Prostate gland (tissue), 2 donors: ENCODE data around the gene HAGH.

ENCODE experiments used
- POLR2A ChIP-seq: fragments of 450-650 bp; IDR thresholded peaks from one replicate; pipeline ENCODE4 v1.6.1; 2016; ENCODE audit warnings: antibody characterized with exemption, mild to moderate bottlenecking
- TF ChIP-seq, protein P1 (sequence below), 4 experiments: fragments of 200-600 bp in 2 of 4; fragments of 450-650 bp in 2 of 4; sonication (generic) in 2 of 4; IDR thresholded peaks; 1 replicate in 3 of 4; 2 replicates in 1 of 4; pipeline ENCODE4 v1.5.1; 2016 to 2019; ENCODE audit warnings: antibody characterized with exemption in 4 of 4, mild to moderate bottlenecking in 2 of 4, moderate library complexity in 2 of 4

DNA sequence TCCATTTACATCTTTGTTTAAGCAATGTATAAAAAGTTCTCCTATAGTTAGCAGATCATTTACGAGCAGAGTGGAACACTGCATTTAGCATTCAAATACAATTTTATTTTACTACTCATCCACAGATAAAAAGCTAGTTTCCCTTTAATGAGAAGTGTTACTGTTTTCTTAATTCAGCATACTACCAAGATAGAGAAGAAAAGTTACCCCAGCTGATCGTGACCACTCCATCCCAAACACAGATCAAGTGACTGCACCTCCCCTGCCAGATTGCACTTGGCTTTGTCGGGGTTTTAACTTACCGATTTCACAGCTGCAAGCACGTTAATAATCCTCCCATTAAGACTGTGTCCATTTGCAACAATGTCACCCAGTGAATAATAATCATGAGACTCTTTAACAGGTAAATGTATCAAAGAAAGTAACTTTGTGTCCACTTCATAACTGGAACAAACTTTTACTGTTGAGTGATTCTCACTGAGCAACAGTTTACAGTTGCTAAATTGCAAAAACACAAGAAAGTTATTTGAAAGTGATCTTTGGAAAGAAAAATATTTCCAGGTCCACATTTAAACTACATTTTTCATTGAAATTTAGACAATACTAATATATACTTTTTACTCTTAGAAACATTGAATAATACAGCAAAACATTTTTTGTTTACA is 30.9 kb upstream of the HAGH start:
- TF ChIP-seq, protein P1, sequence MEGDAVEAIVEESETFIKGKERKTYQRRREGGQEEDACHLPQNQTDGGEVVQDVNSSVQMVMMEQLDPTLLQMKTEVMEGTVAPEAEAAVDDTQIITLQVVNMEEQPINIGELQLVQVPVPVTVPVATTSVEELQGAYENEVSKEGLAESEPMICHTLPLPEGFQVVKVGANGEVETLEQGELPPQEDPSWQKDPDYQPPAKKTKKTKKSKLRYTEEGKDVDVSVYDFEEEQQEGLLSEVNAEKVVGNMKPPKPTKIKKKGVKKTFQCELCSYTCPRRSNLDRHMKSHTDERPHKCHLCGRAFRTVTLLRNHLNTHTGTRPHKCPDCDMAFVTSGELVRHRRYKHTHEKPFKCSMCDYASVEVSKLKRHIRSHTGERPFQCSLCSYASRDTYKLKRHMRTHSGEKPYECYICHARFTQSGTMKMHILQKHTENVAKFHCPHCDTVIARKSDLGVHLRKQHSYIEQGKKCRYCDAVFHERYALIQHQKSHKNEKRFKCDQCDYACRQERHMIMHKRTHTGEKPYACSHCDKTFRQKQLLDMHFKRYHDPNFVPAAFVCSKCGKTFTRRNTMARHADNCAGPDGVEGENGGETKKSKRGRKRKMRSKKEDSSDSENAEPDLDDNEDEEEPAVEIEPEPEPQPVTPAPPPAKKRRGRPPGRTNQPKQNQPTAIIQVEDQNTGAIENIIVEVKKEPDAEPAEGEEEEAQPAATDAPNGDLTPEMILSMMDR (IDR thresholded peaks at IDR 0.05), result no peak
- no peak for TF ChIP-seq POLR2A
